Fibroblast of pulmonary artery (primary cell): ENCODE data around the gene NECAB2.

Experiments
- DNase-seq: peaks from one replicate; pipeline ENCODE4 v3.0.0-alpha.2; 2010; ENCODE audit warnings: low read depth
- H3K4me3 ChIP-seq: replicated peaks from 2 replicates; pipeline ENCODE4 v1.5.1; 2011; ENCODE audit warnings: low read depth, mild to moderate bottlenecking, control low read depth, low read length, moderate library complexity
- CTCF ChIP-seq: IDR thresholded peaks from 2 replicates; pipeline ENCODE4 v1.5.1; 2011; ENCODE audit warnings: mild to moderate bottlenecking, control low read depth, low read length, inconsistent platforms; ENCODE audit errors: missing control alignments

NECAB2 gene

DNA sequence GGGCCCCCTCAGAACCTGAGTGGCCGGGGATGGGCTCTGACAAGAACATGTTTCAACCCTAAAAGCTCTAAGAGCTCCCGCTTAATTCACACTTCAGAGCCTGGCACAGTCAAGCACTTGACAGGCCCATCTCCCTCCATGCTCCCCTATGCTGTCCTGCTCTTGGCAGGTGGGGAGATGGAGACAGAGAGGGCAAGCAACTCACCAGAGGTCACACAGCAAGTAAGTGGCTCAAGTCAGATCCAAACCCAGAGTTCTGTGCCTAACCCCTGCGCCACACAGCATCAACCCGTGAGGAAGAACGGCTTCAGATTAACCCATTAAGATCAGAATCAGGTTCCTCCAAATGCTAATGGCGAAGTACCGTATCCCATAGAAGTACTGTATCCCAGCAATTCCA is 36.4 kb downstream of the NECAB2 start:
- H3K4me3 ChIP-seq, result no peak overlapping the region
- no peak for TF ChIP-seq CTCF
- no peak for DNase-seq

DNA sequence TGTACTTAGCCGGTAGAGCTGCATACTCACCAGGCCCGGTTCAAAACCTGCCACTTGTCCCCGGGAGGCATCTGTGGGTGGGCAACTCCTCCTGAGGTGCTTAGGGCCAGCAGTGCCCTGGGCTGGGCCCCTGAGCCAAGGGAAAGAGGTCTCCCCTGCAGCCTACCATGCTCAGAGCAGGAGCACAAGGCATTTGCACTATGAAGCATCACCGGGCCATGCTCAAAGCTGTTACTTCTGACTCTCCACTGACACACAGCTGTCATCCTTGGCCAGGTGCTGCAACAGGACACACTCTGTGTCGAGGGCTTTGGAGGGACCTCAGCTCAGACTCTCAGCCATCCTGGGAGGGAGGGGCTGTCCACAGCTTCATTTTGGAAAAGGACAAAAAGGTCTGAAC is 37.3 kb downstream of the NECAB2 start:
- no peak for TF ChIP-seq CTCF
- H3K4me3 ChIP-seq, result no peak overlapping the region
- no peak for DNase-seq

- TF ChIP-seq CTCF, result no peak
- no peak overlapping the region for H3K4me3 ChIP-seq
- no peak for DNase-seq
Observed at GRCh38 chr16:84007520-84007919, 39.5 kb downstream of the NECAB2 start.

DNA sequence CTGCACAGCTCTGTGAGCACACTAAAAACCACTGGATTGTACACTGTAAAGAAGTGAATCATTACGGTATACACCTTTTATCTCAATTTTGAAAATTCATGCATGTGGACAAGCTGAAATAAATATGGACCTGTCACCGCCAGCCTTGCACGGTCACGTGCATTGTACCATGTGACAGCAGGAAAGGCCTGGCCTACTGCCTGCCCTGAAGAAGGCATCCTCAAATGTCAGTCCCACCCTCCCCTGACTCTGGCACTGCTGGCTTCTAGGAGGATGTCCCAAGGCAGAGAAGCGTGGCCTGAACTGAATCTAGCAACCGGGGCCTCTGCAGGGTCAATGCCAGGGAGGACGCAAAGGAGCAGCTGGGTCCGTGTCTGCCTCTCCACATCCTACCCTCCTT is 39.9 kb downstream of the NECAB2 start:
- DNase-seq, result no peak
- TF ChIP-seq CTCF, result no peak
- H3K4me3 ChIP-seq, result no peak overlapping the region

DNA sequence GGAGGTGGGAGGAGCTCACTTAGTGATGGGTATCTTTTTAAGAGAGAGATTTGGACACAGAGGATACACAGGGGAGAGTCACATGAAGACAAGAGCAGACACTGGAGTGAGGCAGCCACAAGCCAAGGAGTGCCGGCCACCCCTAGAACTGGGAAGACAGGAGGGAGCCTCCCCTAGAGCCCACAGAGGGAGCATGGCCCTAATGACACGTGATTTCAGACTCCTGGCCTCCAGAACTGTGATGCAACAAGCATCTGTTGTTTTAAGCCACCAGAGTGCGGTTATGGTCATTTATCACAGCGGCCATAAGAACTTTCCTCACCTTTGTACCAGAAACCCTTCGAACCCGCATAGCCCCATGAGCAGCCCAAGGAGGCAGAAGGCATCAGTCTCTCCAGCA is 41.2 kb downstream of the NECAB2 start:
- no peak for DNase-seq
- no peak for TF ChIP-seq CTCF
- H3K4me3 ChIP-seq, result no peak overlapping the region

DNA sequence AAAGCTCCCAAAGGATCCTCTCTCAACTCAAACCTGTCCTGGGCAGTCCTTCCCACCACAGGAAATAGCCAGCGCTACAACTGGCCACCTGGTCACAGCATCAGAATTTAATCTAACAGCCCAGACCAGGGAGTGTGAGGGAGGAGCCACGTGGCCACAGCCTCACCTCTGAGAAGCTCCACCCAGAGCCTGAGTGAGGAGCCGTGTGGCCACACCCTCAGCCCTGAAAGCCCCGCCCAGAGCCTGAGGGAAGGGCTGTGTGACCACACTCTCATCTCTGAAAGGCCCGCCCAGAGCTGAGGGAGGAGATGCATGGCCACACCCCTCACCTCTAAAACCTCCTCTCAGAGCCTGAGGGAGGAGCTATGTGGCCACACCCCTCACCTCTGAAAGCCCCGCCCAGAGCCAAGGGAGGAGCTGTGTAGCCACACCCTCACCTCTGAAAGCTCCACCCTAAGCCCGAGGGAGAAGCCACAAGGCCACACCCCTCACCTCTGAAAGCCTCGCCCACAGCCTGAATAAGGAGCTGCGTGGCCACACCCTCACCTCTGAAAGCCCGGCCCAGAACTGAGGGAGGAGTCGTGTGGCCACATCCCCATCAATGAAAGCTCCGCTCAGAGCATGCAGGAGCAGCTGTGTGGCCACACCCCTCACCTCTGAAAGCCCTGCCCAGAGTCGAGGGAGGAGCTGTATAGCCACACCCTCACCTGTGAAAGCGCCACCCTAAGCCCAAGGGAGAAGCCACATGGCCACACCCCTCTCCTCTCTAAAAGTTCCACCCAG is 45.9 kb downstream of the NECAB2 start:
- H3K4me3 ChIP-seq, result no peak overlapping the region
- peak; percentile 29 for DNase-seq
- no peak for TF ChIP-seq CTCF
